B cell (primary cell): ENCODE results near the gene MRPS6.

ENCODE experiments used
- CTCF ChIP-seq: fragments of 200-600 bp; IDR thresholded peaks from one replicate; pipeline ENCODE4 v1.8.0; 2022; ENCODE audit warnings: antibody characterized with exemption, mild to moderate bottlenecking
- EZH2 ChIP-seq: IDR thresholded peaks from 2 replicates; pipeline ENCODE4 v1.6.1; 2012; ENCODE audit warnings: borderline replicate concordance, low read depth, mild to moderate bottlenecking, moderate library complexity, low read length; ENCODE audit not compliant: insufficient read depth, poor library complexity, severe bottlenecking

- TF ChIP-seq CTCF (no peak), EZH2 (no peak)
These were observed 26.5 kb upstream of the MRPS6 start for GRCh38 chr21:34046917-34047316.
